ENCODE measurements around the gene ZBTB2.
A peak's percentile ranks its signal among the peaks of the same experiment; 100 is the strongest.
"Not testable (repeated sequence)": the region's sequence is repeated elsewhere in the genome, so short reads cannot be mapped to it uniquely, and the experiment has no call there.

ZBTB2 gene

GRCh38 chr6:151330130-151330696 lies 61.1 kb downstream of the ZBTB2 start:
- DNase-seq (ENCODE audit: low spot score): no peak

- no peak for DNase-seq (ENCODE audit: low spot score)
These were observed 64.3 kb downstream of the ZBTB2 start for GRCh38 chr6:151327101-151327500.

DNA sequence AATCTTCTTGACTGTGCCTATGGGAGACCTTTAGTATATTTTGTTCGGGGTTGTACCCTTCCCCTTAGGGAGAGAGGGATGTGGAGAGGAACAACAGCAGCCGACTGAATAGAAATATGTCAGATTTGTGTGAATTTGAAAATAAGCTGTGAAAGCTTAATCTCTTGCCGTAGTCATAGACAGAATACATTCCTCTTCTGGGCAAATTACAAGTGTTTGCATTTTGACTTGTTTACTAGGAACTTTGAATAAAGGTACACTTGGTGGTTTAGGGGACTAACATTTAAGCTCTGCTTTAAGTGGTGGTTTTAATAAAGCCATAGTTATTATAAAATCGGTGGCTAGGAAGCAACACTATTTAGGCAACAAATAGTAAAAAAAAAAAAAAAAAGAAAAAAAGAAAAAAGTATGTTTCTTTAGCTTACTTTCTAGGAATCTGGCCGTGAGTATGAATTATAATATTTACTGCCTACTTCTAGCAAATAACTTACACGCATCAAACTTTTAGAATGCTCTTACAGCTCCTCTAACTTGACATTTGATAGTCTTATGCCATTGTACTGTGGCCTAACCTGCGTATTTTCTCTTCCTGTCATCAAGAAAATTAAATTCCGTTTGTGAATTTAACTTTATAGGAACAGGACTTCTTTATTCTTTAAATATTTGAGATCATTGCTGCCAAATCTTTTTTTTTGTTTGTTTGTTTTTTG lies 65.1 kb downstream of the ZBTB2 start:
- DNase-seq (ENCODE audit: low spot score): no peak

- DNase-seq (ENCODE audit: low spot score): peak; percentile 59
These were observed 66.0 kb downstream of the ZBTB2 start for GRCh38 chr6:151325075-151326050.

DNA sequence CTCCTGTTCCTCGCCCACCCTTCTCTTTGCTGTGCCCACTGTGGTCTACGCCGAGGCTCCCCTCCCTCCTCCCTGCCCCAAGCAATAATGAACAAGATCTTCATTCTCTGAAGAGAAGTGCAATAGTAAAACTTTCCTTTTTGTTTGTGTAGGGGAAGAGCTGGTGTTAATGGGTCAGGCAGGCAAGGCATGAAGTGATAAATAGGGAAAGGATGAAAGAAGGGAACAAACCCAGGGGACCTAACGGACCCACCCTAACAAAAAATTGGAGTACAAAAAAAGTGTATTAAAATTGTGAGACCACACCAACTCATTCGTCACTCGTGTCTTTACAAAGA lies 66.9 kb downstream of the ZBTB2 start:
- no peak for DNase-seq (ENCODE audit: low spot score)

DNA sequence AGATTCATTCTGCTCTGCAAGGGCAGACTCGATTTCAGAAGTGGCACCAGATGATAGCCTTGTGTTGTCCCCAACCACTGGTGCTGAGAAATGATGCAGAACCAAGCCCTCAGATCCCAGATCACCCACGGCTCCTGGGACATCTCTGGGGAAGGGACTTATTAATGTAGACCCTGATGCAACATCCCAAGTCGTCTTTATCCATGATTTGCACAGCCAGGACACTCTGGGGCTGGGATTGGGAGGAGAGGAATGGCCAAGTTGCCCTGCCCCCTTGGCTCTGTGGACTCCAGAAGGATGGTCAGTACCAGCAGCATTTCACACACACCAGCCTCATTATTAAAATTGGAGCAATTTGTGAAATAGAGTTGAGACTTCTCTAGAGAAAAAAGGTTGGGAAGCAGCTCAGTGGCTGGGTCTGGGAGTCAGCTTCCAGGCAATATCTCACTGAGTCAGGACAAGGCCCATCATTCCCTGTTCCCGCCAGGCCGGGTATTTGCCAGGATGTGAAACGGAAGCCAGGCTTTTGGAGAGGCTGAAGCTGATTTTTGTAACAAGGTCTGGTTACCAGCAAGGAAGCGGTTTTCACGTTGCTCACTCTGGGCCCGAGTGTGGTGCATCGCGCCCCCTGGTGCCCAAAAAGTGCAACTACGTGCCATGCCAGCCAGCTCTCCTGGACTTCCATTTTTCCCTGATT lies 67.4 kb downstream of the ZBTB2 start:
- peak; percentile 77 for DNase-seq (ENCODE audit: low spot score)

- no peak for DNase-seq (ENCODE audit: low spot score)
These were observed 68.8 kb downstream of the ZBTB2 start for GRCh38 chr6:151322570-151322969.

DNA sequence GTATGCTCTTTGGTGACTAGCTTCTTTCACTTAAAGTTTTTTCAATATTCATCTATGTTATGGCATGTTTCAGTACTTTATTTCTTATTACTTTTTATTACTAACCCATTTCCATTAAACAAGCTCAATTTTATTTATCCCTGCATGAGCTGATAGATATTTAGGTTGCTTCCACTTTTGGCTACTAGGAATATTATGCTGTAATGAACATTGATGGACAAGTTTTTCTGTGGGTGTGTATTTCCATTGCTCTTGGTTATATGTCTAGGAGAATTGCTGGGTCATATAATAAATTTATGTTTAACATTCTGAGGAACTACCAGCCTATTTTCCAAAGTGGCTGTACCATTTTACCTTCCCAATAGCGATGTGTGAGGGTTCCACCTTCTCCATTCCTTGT lies 69.9 kb downstream of the ZBTB2 start:
- DNase-seq (ENCODE audit: low spot score): no peak

- DNase-seq (ENCODE audit: low spot score): no peak
These were observed 71.2 kb downstream of the ZBTB2 start for GRCh38 chr6:151320140-151320539.

DNA sequence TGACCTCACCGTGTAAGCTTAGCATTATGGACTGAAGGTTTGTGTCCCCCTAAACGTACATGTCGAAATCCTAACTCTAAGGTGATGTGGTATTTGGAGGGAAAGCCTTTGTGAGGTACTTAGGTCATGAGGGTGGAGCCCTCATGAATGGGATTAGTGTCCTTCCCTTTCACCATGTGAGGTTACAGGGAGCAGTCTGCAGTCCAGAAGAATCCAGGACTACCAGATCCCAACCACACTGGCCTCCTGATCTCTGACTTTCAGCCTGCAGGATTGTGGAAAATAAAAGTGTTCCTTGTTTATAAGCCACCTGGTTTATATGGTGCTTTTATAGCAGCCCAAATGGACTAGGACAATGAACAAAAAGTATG lies 73.4 kb downstream of the ZBTB2 start:
- no peak for DNase-seq (ENCODE audit: low spot score)

DNA sequence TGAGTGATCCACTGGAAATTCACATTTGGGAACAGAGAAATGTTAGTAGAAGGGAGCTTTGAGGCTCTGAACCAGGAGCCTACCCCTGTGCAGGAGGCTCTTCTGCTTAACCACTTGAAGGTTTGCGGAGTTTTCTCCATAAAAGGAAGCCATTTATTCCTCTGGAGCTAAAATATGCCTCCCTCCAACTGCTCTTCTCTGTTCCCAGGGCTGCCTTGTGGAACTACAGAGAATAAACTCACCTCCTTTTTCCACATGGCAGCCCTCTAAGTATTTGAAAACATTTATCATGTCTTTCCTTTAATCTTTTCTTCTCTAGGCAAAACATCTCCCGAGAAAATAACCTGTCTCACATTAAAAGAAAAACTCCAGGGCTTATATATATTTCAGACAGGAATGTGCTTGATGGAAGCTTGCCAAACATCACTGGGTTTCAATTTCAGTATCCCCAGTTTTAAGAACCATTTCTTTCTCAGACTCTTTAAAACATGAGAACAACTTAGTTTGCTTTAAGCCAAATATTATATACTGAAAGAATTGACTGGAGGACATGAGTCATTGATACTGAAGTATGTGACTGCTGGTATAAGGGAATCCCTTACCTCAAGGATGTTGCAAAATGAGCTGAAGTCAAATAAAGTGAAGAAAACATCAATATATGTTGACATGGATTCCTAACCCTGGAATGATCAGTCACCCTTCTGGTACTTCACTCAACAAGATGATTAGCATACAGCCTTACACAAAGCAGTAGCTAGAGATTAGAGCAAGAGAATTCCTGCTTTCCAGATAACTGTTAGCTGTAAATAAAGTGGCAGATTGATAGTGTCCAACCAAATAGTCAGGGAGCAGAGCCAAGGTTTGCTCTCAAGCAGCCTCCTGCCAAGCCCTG lies 74.0 kb downstream of the ZBTB2 start:
- DNase-seq (ENCODE audit: low spot score): no peak

GRCh38 chr6:151315661-151316060 lies 75.7 kb downstream of the ZBTB2 start:
- not testable (repeated sequence) for DNase-seq (ENCODE audit: low spot score)

Measured in iPS-NIHi11 (cell line).